ENCODE results near the gene PAOX.

The PAOX gene

DNA sequence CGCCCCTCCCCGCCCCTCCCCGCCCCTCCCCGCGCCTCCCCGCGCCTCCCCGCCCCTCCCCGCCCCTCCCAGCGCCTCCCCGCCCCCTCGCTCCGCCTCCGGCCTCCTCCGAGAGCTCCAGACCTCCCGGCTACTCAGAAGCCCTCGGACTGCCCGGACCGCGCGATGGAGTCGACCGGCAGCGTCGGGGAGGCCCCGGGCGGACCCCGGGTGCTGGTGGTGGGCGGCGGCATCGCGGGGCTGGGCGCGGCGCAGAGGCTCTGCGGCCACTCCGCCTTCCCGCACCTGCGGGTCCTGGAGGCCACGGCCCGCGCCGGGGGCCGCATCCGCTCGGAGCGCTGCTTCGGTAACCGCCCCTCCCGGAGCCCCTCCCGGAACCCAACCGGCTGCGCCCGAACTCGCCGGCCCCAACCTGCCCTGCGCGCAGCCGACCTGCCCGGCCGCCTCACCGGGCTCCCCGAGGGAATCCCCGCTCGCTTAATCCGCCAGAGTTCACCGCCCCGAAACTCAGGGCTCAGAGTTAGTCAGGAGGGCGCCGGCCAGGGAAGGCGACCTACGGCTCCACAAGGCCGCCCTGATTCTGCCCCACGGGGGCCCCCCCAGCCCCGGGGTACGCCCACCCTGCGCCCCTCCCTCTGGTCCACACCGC lies at the start of gene PAOX:
Gene PAOX (plus strand): TSS at position 111 of the 649 bp plus-strand sequence. CDS start 55 bp downstream, at position 166.
- peak; percentile 76 for DNase-seq (ENCODE audit: low spot score)

DNA sequence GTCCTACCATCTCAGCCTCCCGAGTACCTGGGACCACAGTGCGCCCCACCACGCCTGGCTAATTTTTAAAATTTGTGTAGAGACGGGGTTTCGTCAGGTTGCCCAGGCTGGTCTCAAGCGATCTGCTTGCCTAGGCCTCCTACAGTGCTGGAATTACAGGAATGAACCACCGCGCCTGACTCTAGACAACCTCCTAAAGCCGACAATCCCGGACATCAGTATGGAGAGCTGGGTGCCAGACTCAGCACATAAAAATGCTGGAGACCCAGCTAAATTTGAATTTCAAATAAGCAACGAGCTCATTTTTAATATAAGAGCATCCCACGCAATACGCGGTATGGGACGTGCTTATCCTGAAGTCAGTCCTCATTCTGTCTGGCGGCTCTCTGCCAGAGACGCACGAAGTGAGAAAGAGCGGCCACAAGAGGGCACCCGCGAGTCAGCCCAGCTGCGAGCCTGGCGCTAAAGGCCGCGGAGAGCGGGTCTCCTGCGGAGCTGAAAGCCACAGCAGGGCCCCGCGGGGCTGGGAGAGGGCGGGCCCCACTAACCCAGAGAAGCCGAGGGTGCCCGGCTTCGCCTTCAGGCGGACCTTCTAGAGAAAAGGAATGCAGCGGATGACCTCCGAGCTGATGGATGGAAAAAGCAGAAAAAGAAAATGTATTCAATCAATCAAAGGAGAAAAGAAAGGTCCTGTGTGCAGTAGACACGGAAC lies 49.4 kb upstream of the PAOX start:
- peak; percentile 84 for DNase-seq (ENCODE audit: low spot score)

GRCh38 chr10:133332936-133333699 lies 45.9 kb upstream of the PAOX start:
- DNase-seq (ENCODE audit: low spot score), result no peak

DNA sequence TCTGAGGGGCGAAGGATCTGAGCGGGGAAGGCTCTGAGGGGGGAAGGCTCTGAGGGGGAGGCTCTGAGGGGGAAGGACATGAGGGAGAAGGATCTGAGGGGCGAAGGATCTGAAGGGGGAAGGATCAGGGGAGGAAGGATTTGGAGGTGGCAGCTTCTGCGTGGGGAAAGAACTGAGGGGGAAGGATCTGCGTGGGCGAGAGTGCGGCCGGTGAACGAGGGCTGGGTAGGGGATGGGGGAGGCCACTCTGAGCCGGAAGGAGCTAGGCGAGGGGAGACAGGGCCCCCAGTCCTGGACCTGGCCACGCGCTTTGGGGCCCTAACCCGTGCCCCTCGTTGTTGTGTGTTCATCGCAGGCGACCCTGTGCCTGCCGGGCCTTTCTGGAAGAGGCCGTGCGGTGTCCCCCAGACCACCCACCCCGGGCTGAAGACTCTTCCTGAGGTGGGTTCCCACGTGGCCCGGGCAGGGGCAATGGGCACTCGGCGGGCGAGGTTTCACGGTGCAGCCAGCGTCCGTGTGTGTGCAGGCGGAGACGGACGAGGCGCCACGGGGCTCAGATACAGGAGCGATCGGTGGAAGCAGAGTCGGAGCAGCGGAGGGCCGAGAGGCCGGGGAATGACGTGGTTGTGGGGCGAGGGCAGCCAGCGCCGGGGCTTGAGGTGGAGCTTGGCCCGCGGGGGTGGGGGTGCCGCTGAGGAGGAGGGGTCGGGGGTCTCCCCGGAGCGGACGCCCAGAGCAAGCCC lies 44.4 kb upstream of the PAOX start:
- no peak for DNase-seq (ENCODE audit: low spot score)

DNA sequence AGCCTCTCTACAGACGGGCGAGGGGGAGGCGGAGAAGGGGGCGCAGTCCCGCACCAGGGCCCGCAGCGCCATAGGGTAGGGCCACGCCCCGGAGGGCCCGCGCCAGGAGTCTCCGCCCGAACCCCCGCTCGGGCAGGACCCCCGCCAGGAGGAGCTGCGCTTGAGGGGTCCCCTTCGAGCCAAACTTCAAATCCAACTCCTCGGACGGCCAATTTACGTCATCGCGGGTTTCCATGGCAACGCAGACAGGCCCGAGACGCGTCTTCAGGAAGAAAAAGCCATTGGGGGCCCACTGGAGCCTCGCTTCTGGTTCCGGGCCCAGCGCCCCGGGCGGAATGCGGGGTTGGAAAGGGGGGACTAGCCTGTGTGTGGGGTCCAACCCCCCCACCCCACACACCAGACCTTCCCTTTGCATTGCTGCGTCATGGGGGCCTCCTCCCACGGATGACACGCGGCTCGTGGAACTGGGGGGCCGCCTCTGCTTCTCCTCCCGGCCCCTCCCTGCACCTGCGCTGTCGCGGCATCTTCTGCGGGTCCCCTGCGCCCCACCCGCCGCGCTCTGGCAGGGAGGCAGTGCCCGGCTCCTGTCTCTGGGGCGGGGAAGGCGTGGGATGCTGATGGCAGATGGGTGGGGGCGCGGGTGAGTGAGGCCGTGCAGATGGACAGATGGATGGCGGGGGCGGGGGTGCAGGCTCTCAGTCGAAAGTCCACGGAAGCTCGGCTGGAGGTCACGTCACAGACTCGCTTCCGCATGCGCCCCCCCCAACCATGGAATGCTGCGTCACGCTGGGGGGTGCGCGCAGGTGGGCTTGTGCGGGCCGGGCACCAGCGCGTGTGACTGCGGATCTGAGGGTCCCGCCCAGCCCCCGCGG lies 43.6 kb upstream of the PAOX start:
- DNase-seq (ENCODE audit: low spot score), result peak; percentile 76

GRCh38 chr10:133336118-133336576 lies 42.9 kb upstream of the PAOX start:
- DNase-seq (ENCODE audit: low spot score), result no peak

- DNase-seq (ENCODE audit: low spot score), result peak; percentile 75
Measured at GRCh38 chr10:133336577-133337369, 42.3 kb upstream of the PAOX start, which contains the start of gene CALY. Gene CALY, minus strand, starts transcription at chr10:133336896. Its CDS starts 7,907 bp downstream, at chr10:133328989.

- no peak for DNase-seq (ENCODE audit: low spot score)
Measured at GRCh38 chr10:133337370-133337725, 41.7 kb upstream of the PAOX start.

GRCh38 chr10:133338080-133339071 lies 40.7 kb upstream of the PAOX start:
- no peak for DNase-seq (ENCODE audit: low spot score)

GRCh38 chr10:133339708-133340380 lies 39.2 kb upstream of the PAOX start:
- DNase-seq (ENCODE audit: low spot score), result no peak

DNA sequence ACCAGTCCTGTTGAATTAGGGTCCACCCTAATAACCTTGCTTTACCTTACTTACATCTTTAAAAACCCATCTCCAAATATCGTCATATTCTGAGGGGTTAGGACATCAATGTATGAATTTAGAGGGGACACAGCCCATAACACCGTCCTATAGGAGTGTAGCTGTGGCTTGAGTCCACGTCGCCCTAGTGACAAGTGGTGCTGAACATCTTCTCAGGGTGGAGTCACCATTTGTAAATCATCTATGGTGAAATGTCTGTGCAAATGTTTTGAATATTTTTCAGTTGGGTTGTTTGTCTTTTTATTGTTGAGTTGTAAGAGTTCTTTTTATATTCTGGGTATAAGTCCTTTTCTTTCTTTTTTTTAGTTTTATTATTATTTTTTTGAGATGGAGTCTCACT lies 37.1 kb upstream of the PAOX start:
- no peak for DNase-seq (ENCODE audit: low spot score)

- no peak for DNase-seq (ENCODE audit: low spot score)
Measured at GRCh38 chr10:133342942-133343341, 36.1 kb upstream of the PAOX start.

- no peak for DNase-seq (ENCODE audit: low spot score)
Measured at GRCh38 chr10:133343558-133343957, 35.5 kb upstream of the PAOX start.

DNA sequence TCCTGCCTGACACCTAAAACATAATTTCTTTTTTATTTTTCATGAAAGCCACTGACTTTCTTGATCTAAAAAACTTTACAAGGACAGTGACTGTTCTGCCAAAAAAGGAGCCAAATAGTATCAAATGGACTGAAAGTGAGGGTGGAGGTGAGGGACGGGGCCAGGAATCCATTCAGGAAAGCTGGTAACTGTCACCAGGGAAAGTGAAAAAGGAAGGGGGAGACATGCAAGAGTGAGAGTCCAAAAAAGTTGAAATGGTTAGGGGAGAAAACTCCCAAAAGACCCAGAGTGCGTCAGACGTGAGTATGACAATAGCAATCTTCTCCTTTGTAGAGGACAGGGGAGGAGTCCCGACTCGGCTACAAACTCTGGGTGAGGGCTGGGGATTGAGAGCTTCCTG lies 34.8 kb upstream of the PAOX start:
- no peak for DNase-seq (ENCODE audit: low spot score)

GRCh38 chr10:133346413-133346812 lies 32.6 kb upstream of the PAOX start:
- no peak for DNase-seq (ENCODE audit: low spot score)

GRCh38 chr10:133347710-133348517 lies 31.1 kb upstream of the PAOX start:
- DNase-seq (ENCODE audit: low spot score), result no peak

GRCh38 chr10:133349160-133349568 lies 29.9 kb upstream of the PAOX start:
- DNase-seq (ENCODE audit: low spot score), result no peak
